OCI-LY7 (cell line): Measurements from ENCODE around the gene WNK4.

ENCODE experiments used
- CTCF ChIP-seq: fragments of 200-600 bp; sonication (generic); conservative IDR thresholded peaks from 2 replicates; pipeline ENCODE4 v1.5.1; 2014; ENCODE audit warnings: mild to moderate bottlenecking, antibody characterized with exemption, low read length, moderate library complexity, mixed read lengths
- EZH2phosphoT487 ChIP-seq: fragments of 200-600 bp; sonication (generic); IDR thresholded peaks from 2 replicates; pipeline ENCODE4 v1.6.1; 2018; ENCODE audit warnings: low read depth, borderline replicate concordance, mild to moderate bottlenecking, mixed run types, antibody characterized with exemption, low read length, moderate library complexity, mixed read lengths

GRCh38 chr17:42779936-42780850, at the start of gene WNK4:
- TF ChIP-seq CTCF: no peak
- no peak for TF ChIP-seq EZH2phosphoT487
